Hepatocyte (in vitro differentiated cells): ENCODE measurements around the gene CD177.

Experiments used
- CTCF ChIP-seq: fragments of 200-600 bp; sonication (generic); IDR thresholded peaks from 2 replicates; pipeline ENCODE4 v1.5.1; 2016; ENCODE audit warnings: antibody characterized with exemption, mild to moderate bottlenecking; ENCODE audit not compliant: poor library complexity
- EZH2 ChIP-seq: fragments of 200-600 bp; sonication (generic); IDR thresholded peaks from 2 replicates; pipeline ENCODE4 v1.6.1; 2016; ENCODE audit warnings: antibody characterized with exemption, mild to moderate bottlenecking, borderline replicate concordance

DNA sequence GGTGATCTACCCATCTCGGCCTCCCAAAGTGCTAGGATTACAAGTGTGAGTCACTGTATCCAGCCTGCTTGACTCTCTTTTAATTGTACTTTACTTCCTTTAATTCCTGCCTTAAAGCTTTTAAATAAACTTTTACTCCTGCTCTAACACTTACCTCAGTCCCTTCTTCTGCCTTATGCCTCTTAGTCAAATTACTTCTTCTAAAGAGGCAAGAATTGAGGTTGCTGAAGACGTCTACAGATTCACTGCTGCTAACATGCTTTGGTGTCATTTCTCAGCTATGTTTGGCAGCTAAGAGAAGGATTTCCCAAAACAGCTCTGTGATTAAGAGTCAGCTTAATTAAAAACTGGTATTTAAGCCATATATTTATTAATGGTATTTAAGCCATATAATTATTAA lies 32.9 kb upstream of the CD177 start:
- no peak for TF ChIP-seq EZH2
- TF ChIP-seq CTCF, result no peak
